Right lobe of liver (tissue), 4 donors: ENCODE results near the gene NIPBL.

Experiments used
- POLR2A ChIP-seq: fragments of 450-650 bp; IDR thresholded peaks from one replicate; pipeline ENCODE4 v1.6.1; 2017; ENCODE audit warnings: antibody characterized with exemption, mild to moderate bottlenecking
- TF ChIP-seq, protein P1 (sequence below), 4 donors: fragments of 200-600 bp in 3 of 4; fragments of 450-650 bp in 1 of 4; IDR thresholded peaks; one replicate each; pipeline versions ENCODE4 v1.5.1 to v1.8.0; 2016 to 2022; ENCODE audit warnings: antibody characterized with exemption in 4 of 4, mild to moderate bottlenecking in 2 of 4
- donor health status: DM: no; HTN: no; CAD: no.
- donor health status: DM: no; HTN: no; CAD: no.
- donor health status: DM: no; HTN: yes; CAD: no.

DNA sequence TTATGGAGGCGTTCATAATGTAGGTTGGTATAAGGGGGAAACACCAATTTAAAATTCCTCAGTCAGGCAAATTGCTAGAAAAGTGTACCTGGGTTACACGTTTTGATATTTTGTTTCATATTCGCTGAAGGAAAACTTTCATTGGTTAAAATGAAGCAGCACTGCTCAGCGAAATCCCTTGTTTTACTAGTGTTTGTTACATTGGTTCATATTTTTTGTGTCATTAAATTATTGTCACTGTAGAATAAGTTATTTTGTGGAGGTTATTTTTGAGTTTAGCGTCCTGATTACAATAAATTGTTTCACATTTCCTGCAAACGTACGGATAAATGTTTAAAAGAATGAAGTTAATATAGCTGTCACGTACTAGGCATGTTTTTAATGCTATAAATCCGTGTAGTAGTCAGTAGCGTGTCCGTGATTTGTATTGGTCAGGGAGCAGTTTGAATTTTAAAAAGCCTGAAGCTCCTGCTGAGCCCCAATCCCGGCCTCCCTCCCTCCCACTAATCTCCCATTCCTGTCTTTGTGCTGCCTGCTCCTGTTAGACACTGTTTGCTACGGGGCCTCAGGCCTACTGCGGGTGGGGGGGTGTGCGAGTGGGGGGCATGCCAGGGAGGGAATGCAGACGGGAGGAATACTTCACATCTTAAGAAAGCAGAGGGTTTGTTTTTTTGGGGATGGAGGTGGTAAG is 2.0 kb downstream of the NIPBL start:
- no peak for TF ChIP-seq POLR2A
- TF ChIP-seq, protein P1, sequence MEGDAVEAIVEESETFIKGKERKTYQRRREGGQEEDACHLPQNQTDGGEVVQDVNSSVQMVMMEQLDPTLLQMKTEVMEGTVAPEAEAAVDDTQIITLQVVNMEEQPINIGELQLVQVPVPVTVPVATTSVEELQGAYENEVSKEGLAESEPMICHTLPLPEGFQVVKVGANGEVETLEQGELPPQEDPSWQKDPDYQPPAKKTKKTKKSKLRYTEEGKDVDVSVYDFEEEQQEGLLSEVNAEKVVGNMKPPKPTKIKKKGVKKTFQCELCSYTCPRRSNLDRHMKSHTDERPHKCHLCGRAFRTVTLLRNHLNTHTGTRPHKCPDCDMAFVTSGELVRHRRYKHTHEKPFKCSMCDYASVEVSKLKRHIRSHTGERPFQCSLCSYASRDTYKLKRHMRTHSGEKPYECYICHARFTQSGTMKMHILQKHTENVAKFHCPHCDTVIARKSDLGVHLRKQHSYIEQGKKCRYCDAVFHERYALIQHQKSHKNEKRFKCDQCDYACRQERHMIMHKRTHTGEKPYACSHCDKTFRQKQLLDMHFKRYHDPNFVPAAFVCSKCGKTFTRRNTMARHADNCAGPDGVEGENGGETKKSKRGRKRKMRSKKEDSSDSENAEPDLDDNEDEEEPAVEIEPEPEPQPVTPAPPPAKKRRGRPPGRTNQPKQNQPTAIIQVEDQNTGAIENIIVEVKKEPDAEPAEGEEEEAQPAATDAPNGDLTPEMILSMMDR (IDR thresholded peaks at IDR 0.05), result no peak
